Measurements from ENCODE around the gene ARL6IP1. TPM values are rescaled to one million over a fixed set of nuclear protein-coding genes. Genes with fewer than 3 reads are reported as not detected.
"Not testable (repeated sequence)": the region's sequence is repeated elsewhere in the genome, so short reads cannot be mapped to it uniquely, and the experiment has no call there.

The ARL6IP1 gene
- total RNA-seq, 1 donor from 2014 or later, result 19.3 TPM

DNA sequence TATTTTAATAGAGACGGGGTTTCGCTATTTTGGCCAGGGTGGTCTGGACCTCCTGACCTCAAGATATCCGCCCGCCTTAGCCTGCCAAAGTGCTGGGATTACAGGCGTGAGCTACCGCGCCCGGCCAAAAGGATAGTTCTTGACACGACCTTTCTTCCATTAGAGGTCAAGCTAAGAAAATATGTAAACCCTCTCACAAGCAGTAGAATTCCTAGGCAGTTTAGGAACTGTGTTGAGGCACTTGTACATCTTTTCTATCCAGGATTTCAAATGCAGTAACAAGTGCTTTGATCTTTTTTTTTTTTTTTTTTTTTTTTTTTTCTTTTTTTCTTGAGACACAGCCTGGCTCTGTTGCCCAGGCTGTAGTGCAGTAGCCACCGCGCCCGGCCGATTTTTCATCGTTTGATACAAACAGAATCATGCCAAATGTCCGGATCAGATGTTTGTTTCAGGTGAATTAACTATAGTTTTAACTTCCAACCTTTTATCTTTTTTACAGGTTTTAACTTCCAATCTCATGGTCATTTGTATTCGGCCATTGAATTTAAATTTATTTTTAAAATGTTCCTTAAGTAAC lies 1.5 kb upstream of the ARL6IP1 start:
- DNase-seq (ENCODE audit: low spot score), result no peak
- intact Hi-C loops (cut with DNase I), result loop anchor here (5.0 to 10.0 kb wide), 2 partner anchors 169 to 262 kb away; partner anchors contain the start of gene COQ7

DNA sequence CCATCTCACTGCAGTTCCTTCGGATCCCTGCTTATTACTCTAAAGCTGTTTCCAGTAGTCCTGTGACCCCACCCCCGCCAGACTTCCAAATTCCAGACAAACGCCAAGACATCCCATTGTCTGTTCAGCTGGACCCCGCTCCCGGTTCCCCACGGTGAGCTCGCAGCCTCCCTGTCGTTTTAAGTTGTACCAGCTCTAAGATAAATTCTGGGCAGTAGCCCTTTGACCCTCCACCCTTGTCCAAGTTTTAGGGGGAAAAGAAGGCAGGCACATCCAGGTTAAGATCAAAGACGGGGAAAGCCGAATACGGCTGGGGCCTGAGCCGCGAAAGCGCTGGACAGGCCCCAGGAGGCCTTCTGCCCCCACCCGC lies 589 bp downstream of the ARL6IP1 start:
- DNase-seq (ENCODE audit: low spot score), result no peak
- intact Hi-C loops (cut with DNase I), result loop anchor here (1.0 to 10.0 kb wide), 3 partner anchors 10 to 264 kb away; partner anchors contain the start of genes COQ7 and RPS15A

DNA sequence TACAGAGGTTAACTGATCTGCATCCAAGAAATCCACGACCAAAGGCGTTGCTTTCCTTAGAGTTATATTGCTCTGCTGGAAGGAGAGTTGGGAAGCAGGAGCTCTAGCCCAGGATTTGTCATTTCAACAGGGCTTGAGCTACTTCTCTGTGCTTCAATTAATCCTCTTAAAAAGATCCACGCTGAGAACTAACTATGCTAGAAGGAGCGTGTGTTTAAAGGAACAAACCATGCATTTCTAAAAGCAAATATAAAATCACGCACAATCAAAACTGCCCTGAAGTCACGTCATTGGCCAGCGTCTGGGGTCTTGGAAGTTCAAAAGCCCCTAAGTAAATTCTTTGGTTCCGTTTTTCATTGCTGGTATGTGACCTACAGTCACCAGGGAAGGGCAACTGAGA lies 1.1 kb downstream of the ARL6IP1 start:
- intact Hi-C loops (cut with DNase I), result loop anchor here (5.0 to 10.0 kb wide), 2 partner anchors 172 to 265 kb away; partner anchors contain the start of gene COQ7
- DNase-seq (ENCODE audit: low spot score), result no peak

DNA sequence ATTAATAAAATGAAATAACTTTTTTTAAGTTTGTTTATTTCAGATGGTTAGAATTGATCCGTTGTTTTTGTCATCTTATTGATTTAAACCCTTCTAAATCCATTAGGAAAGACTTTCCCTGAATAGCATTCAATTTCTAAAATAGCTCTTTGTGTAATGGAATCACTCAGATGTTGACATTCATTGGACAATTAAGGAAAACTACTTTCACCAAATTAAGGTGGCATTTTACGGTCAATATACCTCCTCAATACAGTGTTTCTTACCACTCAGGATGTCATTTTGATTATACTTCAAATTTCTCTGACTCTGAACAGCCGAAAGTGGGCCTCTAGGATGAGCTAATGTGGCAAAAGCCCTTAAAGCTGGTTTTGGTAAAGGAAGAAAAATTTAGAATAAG lies 1.8 kb downstream of the ARL6IP1 start:
- no peak for DNase-seq (ENCODE audit: low spot score)
- intact Hi-C loops (cut with DNase I), result no loop called here

DNA sequence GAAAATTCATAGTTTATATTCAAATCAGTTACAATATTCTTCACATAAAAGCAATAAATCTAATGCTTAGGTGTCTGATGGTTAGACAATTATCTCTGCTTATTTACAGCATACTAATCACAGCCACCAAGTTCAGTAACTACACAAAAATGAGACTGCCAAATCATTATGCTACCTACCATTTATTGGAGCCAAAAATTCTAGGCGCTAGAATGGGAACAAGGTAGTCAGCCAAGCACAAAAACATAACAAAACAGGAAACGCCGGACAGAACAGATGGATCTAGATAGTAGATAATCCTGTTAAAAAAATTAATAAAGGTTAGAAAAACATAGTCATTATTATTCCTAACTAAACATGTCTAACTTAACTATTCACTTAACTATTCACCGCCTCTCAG lies 3.6 kb downstream of the ARL6IP1 start:
- DNase-seq (ENCODE audit: low spot score), result no peak
- intact Hi-C loops (cut with DNase I), result no loop called here

DNA sequence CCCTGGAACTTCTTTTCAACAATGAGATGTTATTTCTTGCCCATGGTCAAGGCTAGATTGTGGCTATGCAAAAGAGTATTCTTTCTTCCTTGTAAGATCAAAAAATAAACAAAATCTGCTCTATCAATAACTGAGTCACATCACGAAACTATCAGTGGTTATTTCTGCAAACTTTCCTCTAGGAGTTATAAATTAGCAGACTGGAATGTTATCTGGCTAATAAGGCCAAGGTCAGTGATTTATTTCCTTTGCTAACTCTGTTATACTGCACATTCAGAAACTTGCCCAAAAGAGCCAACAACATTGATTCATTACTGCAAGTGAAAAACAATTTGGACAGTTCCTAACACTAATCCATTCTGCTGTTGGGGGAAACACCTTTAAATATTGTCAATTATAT lies 5.0 kb downstream of the ARL6IP1 start:
- intact Hi-C loops (cut with DNase I), result no loop called here
- DNase-seq (ENCODE audit: low spot score), result no peak

DNA sequence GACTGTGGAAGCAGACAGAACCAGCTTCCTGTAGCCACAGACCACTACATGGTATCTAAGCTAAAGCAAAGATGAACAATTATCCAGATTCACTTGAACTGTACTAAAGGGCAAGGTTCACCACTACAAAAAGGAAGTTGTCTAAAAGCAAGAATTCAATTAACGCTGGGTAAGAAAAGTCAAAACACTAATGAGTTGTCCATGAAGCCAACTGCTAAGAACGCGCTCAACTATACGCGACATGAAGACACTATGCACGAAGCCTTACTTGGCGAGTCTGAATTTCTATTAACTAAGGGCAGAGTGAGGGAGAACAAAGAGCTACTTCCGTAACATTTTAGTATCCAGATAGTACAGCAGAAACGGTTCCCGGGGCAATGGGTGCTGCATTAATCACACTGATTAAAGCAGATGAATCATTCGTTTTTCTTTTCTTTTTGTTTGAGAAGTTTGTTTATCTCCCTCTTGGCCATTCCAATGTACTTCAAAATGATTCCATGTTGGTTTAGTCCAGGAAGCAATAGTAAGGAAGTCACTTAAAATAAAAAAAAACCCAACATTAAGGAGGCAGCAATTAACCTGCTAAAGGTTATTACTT lies 8.4 kb downstream of the ARL6IP1 start:
- intact Hi-C loops (cut with DNase I), result loop anchor here (5.0 kb wide), 1 partner anchor 724 kb away; no protein-coding TSS in a partner anchor
- no peak for DNase-seq (ENCODE audit: low spot score)

DNA sequence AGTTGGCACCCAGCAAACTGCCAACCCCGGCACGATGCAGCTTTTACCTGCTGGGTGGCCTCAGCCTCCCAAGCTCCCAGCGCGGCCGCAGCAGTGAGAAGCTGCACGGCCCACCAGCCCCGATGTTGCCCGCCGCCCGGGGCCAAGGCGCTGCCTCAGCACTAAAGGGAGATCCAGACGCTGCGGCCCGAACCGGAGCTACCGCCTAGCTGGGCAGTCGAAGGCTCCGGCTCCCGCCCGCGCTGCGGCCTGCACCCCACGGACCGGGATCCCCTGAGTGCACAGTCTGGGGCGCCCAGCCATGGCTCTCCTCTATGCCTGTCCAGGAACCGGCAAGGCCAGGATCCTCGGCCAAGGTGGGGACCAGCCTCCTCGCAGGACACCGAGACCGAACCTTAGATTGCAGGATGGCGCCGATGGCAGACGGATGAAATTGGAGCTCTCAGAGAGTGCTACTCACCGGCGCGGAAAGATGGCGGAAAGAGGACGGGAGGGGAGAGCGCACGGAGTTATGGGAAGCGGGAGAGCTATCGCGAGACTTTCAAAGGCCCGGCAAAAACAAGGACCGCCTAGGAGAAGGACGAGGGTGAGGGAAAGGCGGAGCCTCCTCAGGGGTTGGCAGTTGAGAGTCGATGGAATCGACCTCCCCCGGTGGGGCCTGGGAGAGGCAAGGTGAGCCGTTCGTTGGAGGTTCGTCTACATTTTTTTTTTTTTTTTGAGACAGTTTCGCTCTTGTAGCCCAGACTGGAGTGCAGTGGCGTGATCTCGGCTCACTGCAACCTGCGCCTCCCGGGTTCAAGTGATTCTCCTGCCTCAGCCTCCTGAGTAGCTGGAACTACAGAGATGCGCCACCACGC lies 11.3 kb downstream of the ARL6IP1 start, which contains the start of gene RPS15A:
Gene RPS15A (minus strand): TSS at position 485 of the 857 bp plus-strand sequence. CDS start 1,221 bp downstream, outside the sequence.
- DNase-seq (ENCODE audit: low spot score), result peak; percentile 97
- intact Hi-C loops (cut with DNase I), result loop anchor here (1.0 to 5.0 kb wide), 2 partner anchors 11 to 727 kb away; partner anchors contain the start of gene ARL6IP1

DNA sequence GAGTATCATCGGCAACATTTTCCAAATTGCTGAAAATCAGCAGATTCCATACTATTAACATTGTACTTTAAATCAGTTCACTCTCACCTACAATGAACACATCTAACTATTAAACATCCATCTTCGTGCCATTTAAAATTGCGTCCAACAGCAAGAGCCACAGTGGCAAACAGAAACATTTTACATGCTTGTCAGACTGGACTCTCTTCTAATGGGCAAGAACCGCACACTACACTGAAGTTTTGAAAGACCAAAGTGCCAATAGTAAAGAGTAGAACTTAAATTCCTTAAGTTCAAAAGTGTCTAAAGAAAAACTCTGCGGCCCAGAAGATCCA lies 11.9 kb downstream of the ARL6IP1 start:
- DNase-seq (ENCODE audit: low spot score), result no peak
- intact Hi-C loops (cut with DNase I), result no loop called here

DNA sequence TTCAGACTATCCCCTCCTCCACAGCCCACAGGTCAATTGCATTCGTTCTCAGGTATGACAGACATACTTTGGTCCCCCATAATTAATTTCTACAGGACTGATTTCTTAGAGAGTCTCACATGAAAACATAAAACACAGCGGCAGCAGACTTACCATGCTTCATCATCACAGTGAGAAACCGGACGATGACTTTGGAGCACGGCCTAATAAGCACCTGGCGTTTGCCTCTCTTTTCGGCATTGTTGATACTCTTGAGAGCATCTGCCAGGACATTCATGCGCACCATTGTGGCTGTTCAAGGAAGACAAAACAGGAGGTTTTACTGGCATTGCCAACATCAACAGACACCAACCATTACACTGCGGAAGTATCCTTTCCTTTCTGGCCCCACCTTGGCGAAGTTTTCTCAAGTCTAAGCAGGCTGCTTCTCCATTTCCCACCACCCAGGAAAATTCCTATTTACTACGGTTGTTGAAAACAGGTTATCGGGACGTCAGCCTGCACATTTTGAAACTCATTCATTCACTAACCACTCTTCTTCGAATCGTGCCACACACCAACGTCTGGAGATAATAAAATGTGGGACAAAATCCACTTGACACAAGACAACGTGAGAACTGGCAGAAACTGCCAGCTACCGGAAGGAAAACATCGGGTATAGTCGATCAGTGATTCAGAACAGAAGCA lies 12.4 kb downstream of the ARL6IP1 start:
- DNase-seq (ENCODE audit: low spot score), result no peak
- intact Hi-C loops (cut with DNase I), result no loop called here

DNA sequence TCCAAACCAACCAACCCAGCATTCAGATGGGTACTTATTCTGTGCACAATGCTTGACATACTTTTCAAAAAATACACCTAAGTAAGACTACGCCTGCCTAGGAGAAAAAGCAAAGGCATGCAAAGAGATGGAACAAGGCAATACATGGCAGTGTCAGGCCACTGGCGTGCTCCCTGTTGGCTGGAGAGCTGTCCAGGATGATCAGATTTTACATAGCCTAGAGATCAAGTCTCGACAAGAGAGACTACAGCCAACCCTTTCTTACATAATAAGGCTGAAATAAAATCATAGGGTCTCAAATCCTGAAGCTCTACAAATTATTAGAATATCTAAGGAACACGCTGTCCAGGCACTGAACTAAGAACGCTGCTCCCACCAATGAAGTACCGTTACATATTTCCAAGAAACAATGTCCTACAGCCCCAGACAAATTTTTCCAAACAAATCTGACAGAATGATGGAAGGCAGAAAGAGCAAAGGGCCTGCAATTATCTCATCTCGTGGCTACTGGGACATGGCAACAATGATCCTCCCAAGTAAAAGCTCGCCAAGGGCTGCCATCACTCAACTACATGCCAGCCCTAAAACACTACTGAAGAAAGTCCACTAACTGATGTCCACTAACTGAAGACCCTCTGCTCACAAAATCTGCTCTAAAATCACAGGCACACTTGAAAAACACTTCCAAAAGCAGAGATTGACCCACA lies 16.3 kb downstream of the ARL6IP1 start:
- intact Hi-C loops (cut with DNase I), result no loop called here

DNA sequence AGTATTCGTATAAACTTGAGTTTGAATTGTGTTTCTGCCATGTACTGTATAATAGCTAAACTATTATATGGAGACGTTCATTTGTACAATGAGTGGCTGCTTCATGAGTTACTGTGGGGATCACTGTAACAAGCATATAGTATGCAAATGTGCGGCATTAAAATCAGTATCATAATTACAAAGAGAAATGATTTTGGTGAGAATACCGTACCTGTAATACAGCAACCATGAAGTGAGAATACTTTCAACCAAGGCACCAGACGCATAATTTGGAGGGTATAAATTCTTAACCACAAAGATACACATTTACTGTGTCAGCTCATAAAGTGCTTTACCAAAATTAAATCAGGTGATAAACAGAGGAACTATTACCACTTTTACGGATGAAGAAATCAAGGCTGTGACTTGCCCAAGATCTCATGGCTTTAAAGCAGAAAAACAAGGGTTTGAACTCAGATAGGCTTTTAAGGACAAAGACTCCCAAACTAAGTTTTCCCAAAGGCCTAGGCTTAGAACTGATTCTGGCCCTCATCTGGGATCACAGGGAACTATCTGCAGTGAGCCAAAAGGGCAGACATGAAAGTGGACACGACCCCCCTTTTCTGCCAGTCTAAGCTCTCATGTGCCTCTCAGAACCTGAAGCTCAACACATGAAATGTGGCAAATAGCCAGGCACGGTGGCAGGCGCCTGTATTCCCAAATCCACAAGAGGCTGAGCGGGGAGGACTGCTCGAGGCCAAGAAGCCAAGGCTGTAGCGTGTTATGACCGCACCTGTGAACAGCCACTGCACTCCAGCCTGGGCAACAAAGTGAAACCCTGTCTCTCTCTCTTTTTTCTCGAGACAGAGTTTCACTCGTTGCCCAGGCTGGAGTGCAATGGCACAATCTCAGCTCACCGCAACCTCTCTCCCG lies 17.7 kb downstream of the ARL6IP1 start:
- DNase-seq (ENCODE audit: low spot score), result no peak
- intact Hi-C loops (cut with DNase I), result no loop called here

More for the DNA sequence above, 16.3 kb downstream of the ARL6IP1 start:
- DNase-seq (ENCODE audit: low spot score), result no peak

DNA sequence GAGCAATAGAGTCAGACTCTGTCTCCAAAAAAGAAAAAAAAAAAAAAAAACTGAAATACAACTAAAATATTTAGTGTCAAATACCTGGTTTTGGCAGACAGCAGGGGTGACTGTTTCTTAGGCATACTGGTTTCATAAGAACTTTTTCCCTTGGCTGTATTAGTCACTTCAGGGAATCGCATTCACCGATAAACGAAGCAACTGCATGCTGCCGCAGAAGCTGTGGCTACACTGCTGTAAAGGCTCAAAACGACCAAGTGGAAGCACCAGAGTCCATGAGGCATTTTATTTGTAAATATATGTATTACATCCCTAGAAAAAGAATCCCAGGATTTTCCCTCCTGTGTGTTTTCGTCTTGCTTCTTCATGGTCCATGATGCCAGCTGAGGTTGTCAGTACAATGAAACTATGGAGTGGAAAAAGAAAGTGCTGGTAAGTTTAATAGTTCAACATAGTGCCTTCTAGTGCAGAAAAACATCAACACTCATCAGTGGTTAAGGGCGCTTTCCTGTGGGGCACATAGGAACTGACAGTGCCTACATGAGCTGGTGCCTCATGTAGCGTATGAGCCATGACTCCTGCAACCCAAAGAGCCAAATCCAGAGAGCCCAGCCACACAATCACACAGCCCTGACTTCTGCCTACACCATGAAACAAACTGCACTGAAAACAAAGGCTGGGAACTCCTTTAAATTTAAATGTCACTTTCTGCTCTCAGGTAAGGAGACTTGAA lies 18.5 kb downstream of the ARL6IP1 start:
- no peak for DNase-seq (ENCODE audit: low spot score)
- intact Hi-C loops (cut with DNase I), result no loop called here

DNA sequence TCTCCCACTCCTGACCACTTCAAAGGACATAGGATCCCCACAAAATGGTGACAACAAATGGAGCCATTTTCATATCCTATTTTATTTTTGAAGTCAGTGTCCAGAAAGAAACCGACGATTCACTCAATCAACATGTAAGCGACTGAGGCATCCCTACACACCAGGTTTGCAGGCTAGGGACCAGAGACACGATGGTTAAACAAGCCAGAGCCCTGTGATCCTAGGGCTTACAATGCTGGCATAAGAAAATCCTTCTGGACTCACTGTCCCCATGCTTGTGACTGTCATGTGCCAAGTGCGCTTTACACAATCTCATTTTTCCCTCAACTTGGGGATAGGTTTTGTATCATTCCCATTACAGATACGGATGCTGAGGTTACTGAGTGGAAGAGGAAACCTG lies 20.1 kb downstream of the ARL6IP1 start:
- DNase-seq (ENCODE audit: low spot score); intact Hi-C loops (cut with DNase I): not testable (repeated sequence)

DNA sequence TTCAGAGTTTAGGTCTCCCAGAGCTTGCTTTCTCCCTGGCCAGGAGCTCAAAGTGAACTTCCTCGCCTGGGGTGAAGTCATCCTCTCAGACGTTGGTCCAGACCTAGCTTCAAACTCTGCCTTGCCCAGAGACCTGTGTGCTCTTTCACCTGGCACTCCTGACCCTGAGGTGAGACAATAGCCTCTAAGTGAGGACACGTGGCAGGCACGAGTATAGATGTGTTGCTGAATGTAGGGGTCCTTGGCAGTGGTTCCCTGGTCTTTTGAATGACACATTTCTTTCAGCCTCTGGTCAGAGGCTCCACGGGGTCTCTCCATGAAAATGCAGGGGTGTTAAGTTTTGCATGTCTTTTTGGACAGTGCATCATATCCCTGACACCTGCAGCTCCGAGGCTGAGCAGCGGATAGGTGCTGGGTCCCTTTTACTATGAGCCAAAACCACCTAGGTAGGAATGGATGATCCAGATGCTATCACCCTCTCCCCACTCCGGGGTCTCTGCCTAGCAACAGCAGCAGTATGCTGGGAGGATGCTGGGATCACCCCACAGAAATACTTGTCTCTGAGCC lies 20.8 kb downstream of the ARL6IP1 start:
- intact Hi-C loops (cut with DNase I); DNase-seq (ENCODE audit: low spot score): not testable (repeated sequence)

DNA sequence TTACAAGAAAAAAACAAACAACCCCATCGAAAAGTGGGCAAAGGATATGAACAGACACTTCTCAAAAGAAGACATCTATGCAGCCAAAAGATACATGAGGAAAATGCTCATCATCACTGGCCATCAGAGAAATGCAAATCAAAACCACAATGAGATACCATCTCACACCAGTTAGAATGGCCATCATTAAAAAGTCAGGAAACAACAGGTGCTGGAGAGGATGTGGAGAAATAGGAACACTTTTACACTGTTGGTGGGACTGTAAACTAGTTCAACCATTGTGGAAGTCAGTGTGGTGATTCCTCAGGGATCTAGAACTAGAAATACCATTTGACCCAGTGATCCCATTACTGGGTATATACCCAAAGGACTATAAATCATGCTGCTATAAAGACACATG lies 23.7 kb downstream of the ARL6IP1 start:
- intact Hi-C loops (cut with DNase I); DNase-seq (ENCODE audit: low spot score): not testable (repeated sequence)

DNA sequence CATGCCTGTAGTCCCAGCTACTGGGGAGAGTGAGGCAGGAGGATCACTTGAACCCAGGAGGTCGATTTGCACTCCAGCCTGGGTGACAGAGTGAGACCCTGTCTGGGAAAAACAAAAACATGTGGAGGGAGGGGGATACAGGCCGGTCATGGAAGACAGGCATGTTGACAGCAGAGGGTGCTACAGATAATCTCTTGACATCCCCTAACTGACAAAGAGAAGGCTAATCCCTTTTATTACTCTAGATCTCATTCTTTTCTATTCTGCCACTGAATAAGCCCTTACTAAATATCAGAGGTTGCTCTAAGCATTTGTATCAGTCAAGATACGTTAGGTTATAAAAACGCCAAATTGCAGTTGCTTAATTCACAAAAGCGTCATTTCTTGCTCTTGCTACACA lies 25.0 kb downstream of the ARL6IP1 start:
- intact Hi-C loops (cut with DNase I); DNase-seq (ENCODE audit: low spot score): not testable (repeated sequence)

Data from cardiac septum (tissue), 1 donor.